ENCODE measurements around the gene MPRIP. TPM values are rescaled to one million over a fixed set of nuclear protein-coding genes. Genes with fewer than 3 reads are reported as not detected.

Gene MPRIP
- total and polyA plus RNA-seq, 2 of the 13 experiments (the other 11 are each of a cell fraction or from before 2014, with no cell fraction given), result 50.2 to 52.4 TPM

GRCh38 chr17:17052462-17053221 is 10.4 kb downstream of the MPRIP start:
- H4K20me1 ChIP-seq (ENCODE audit: insufficient read depth, low read length), result peaks cover 6% of the 10 kb centered on the region; the same call in 1 of the 2 replicates
- peak overlapping the region in 1 of 3 experiments; percentile 35; a peak in 1 of 6 replicates for H3K4me3 ChIP-seq (replicated peaks in 1 of 3; ENCODE audit: insufficient read depth in 1 of 3, low read depth in 2 of 3, low read length in 3 of 3)
- no TSS peak for BruUV-seq (replicated peaks)
- no peaks in the 10 kb centered on the region for H3K9me3 ChIP-seq (ENCODE audit: low read length)
- H3K4me1 ChIP-seq (ENCODE audit: insufficient read depth, low read length), result peaks cover 31% of the 10 kb centered on the region
- 60% methylated on average over 9 of the region's 14 CpGs for WGBS (ENCODE audit: low lambda C conversion rate)
- H2AFZ ChIP-seq (ENCODE audit: low read length), result no peak overlapping the region
- ATAC-seq, result peak; percentile 14; the same call in 2 of the 3 replicates
- FAIRE-seq, result no peak
- H3K27ac ChIP-seq (ENCODE audit: extremely low read length, insufficient read depth, low read length), result peak overlapping the region; percentile 50
- DNase-seq (ENCODE audit: low spot score), result no peak
- intact Hi-C loops (cut with micrococcal nuclease; ENCODE audit: unreplicated experiment) (no loop called here), in situ Hi-C loops (cut with HindIII; ENCODE audit: extremely low pct_ligation_motif_present, low pct_unique_long_range_greater_than_20kb) (no loop called here)
- no peaks in the 10 kb centered on the region for H3K27me3 ChIP-seq (ENCODE audit: control insufficient read depth in 1 of 2, insufficient read depth in 2 of 2, low read length in 2 of 2)
- no peak overlapping the region for H3K9ac ChIP-seq (ENCODE audit: insufficient read depth, low read depth, low read length)
- H3K4me2 ChIP-seq (ENCODE audit: low read depth, low read length), result peak overlapping the region; percentile 50
- H3K79me2 ChIP-seq (ENCODE audit: insufficient read depth, low read length), result peaks cover 61% of the 10 kb centered on the region
- no peaks in the 10 kb centered on the region; a peak in 1 of 5 replicates for H3K36me3 ChIP-seq (replicated peaks in 1 of 2; ENCODE audit: control insufficient read depth in 1 of 2, insufficient read depth in 2 of 2, low read length in 2 of 2)
- POLR2A ChIA-PET, result interaction anchor here (1.1 to 2.2 kb wide), 3 partner anchors 11 to 24 kb away, joined by 4 to 13 read pairs (median 7); partner anchors contain the start of gene MPRIP
- CTCF ChIA-PET (ENCODE audit: low intra/inter-chr PET ratio, low total read pairs), result no interaction called here
- TF ChIP-seq ZNF274 (CRISPR knock-in tag; IDR thresholded peaks at IDR 0.05), result 0 out of 2 replicates have a peak, but pooled peaks have one; percentile 21
- 0 out of 2 replicates have a peak, but pooled peaks have one; percentile 8 for TF ChIP-seq UBTF (CRISPR knock-in tag; IDR thresholded peaks at IDR 0.05)
- TF ChIP-seq ZNF670 (CRISPR knock-in tag; IDR thresholded peaks at IDR 0.05; ENCODE audit: borderline replicate concordance), result 0 out of 2 replicates have a peak, but pooled peaks have one; percentile 32
- TF ChIP-seq ARID3A (IDR thresholded peaks at IDR 0.05; ENCODE audit: low read depth, low read length), result no peak
- peak; percentile 8 for TF ChIP-seq TEAD3 (CRISPR knock-in tag; optimal IDR thresholded peaks at IDR 0.05; ENCODE audit: borderline replicate concordance)
- TF ChIP-seq ZNF687 (CRISPR knock-in tag; IDR thresholded peaks at IDR 0.05), result peak; percentile 49
- 0 out of 2 replicates have a peak, but pooled peaks have one; percentile 49 for TF ChIP-seq ZNF44 (CRISPR knock-in tag; IDR thresholded peaks at IDR 0.05)
- TF ChIP-seq ASH2L (IDR thresholded peaks at IDR 0.05; ENCODE audit: insufficient read length, low read depth, low read length), result no peak
- TF ChIP-seq TARDBP (CRISPR knock-in tag; IDR thresholded peaks at IDR 0.05), result no peak
- TF ChIP-seq ZNF292 (CRISPR knock-in tag; IDR thresholded peaks at IDR 0.05; ENCODE audit: borderline replicate concordance, low read depth), result 0 out of 2 replicates have a peak, but pooled peaks have one; percentile 2
- peak; percentile 14; the same call in 1 of the 2 replicates for TF ChIP-seq ZBTB33 (CRISPR knock-in tag; IDR thresholded peaks at IDR 0.05)
- TF ChIP-seq ZBTB42 (CRISPR knock-in tag; IDR thresholded peaks at IDR 0.05), result no peak
